GM12892 (cell line): Measurements from ENCODE around the gene RAB3A.

ENCODE experiments used
- POLR2A ChIP-seq: IDR thresholded peaks from 2 replicates; pipeline ENCODE4 v1.6.1; 2011; ENCODE audit warnings: low read depth, low read length, control low read depth
- POLR2AphosphoS5 ChIP-seq: IDR thresholded peaks from 2 replicates; pipeline ENCODE4 v1.6.1; 2011; ENCODE audit warnings: low read depth, low read length, control low read depth

DNA sequence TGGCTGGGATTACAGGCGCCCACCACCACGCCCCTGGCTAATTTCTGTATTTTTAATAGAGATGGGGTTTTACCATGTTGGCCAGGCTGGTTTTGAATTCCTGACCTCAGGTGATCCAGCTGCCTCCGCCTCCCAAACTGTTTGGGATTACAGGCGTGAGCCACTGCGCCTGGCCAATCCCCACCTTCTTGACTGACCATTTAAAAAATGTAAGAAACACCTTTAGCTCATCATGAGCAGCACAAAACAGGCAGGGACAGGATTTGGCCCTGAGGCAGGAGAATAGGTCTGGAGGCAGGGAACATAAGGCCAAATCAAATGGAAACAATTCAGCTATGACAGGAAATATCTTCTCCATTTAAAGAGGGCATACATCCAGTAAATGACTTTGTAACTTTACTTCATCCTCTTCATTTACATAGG is 12.2 kb downstream of the RAB3A start:
- TF ChIP-seq POLR2AphosphoS5 (no peak), POLR2A (no peak)
